IMR-90 (cell line): ENCODE data around the gene LRP1B. TPM values are rescaled to one million over a fixed set of nuclear protein-coding genes. Genes with fewer than 3 reads are reported as not detected.

ENCODE experiments used
- ATAC-seq: fragments of 200-7000 bp; cut with Tn5 transposase; 2 replicates; pipeline ENCODE4 v1.9.1; 2020; ENCODE audit warnings: low read depth, mild to moderate bottlenecking, moderate library complexity
- BruUV-seq: library from RNA; stranded (reverse); fragments of 400-500 nt; replicated peaks from 2 replicates; lab custom pipeline; 2021; lab: Mats Ljungman, UMichigan
- CTCF ChIA-PET: fragments of 300-600 bp; formaldehyde crosslinking; extraction: SDS; loops from one replicate; lab custom pipeline; 2021; ENCODE audit warnings: antibody characterized with exemption; lab: Yijun Ruan, JAX
- POLR2A ChIA-PET: fragments of 300-600 bp; sonication (Branson Sonifier 250); formaldehyde crosslinking; loops from one replicate; lab custom pipeline; 2022; ENCODE audit warnings: antibody characterized with exemption; ENCODE audit not compliant: unreplicated experiment; lab: Charles Lee
- DNase-seq: peaks from one replicate; pipeline ENCODE4 v3.0.0; 2013
- H2AFZ ChIP-seq: replicated peaks from 2 replicates; pipeline ENCODE3; 2013; ENCODE audit warnings: low read length, mild to moderate bottlenecking; ENCODE audit not compliant: poor library complexity
- H2AK5ac ChIP-seq: 2 replicates; pipeline ENCODE4 v1.6.1; 2013; ENCODE audit warnings: low read depth, low read length, inconsistent platforms
- H2AK9ac ChIP-seq: replicated peaks from 2 replicates; pipeline ENCODE3; 2013; ENCODE audit warnings: mild to moderate bottlenecking, low read depth, low read length, moderate library complexity; ENCODE audit not compliant: poor library complexity
- H2BK120ac ChIP-seq: 2 replicates; pipeline ENCODE4 v1.6.1; 2013; ENCODE audit warnings: low read depth, low read length, inconsistent platforms
- H2BK15ac ChIP-seq: 3 replicates; pipeline ENCODE4 v1.6.1; 2013; ENCODE audit warnings: low read depth, low read length, inconsistent platforms
- H2BK20ac ChIP-seq: 2 replicates; pipeline ENCODE4 v1.6.1; 2013; ENCODE audit warnings: low read depth, mild to moderate bottlenecking, inconsistent platforms, low read length, moderate library complexity
- H2BK5ac ChIP-seq: 2 replicates; pipeline ENCODE4 v1.6.1; 2013; ENCODE audit warnings: mild to moderate bottlenecking, low read depth, low read length, inconsistent platforms; ENCODE audit not compliant: poor library complexity, severe bottlenecking
- H3K14ac ChIP-seq: replicated peaks from 2 replicates; pipeline ENCODE4 v1.6.1; 2013; ENCODE audit warnings: low read depth, low read length, inconsistent platforms
- H3K18ac ChIP-seq: 2 replicates; pipeline ENCODE4 v1.6.1; 2013; ENCODE audit warnings: low read depth, low read length, control low read depth
- H3K23ac ChIP-seq: 2 replicates; pipeline ENCODE4 v1.6.1; 2013; ENCODE audit warnings: low read depth, low read length, inconsistent platforms
- H3K27ac ChIP-seq: 2 replicates; pipeline ENCODE4 v1.5.1; 2013; ENCODE audit warnings: mild to moderate bottlenecking, control low read depth, low read length; ENCODE audit not compliant: insufficient read depth
- H3K27me3 ChIP-seq: 2 replicates; pipeline ENCODE4 v1.6.1; 2013; ENCODE audit warnings: low read length; ENCODE audit not compliant: control insufficient read depth, insufficient read depth
- H3K36me3 ChIP-seq: 2 replicates; pipeline ENCODE4 v1.6.1; 2013; ENCODE audit warnings: low read length, mixed read lengths; ENCODE audit not compliant: control insufficient read depth, insufficient read depth
- H3K4ac ChIP-seq: 2 replicates; pipeline ENCODE4 v1.6.1; 2013; ENCODE audit warnings: low read depth, low read length, inconsistent platforms
- H3K4me1 ChIP-seq: 2 replicates; pipeline ENCODE4 v1.6.1; 2013; ENCODE audit warnings: low read length, mixed read lengths; ENCODE audit not compliant: control insufficient read depth, insufficient read depth
- H3K4me2 ChIP-seq: 2 replicates; pipeline ENCODE4 v1.6.1; 2013; ENCODE audit warnings: low read depth, mild to moderate bottlenecking, control low read depth, low read length, moderate library complexity
- H3K4me3 ChIP-seq: 2 replicates; pipeline ENCODE4 v1.5.1; 2013; ENCODE audit warnings: low read depth, mild to moderate bottlenecking, control low read depth, low read length, moderate library complexity; ENCODE audit not compliant: insufficient read depth
- H3K56ac ChIP-seq: 2 replicates; pipeline ENCODE4 v1.6.1; 2013; ENCODE audit warnings: low read length, inconsistent platforms; ENCODE audit not compliant: insufficient read depth; ENCODE audit errors: extremely low read depth
- H3K79me1 ChIP-seq, 2 experiments: 2 replicates each; pipeline ENCODE4 v1.6.1; 2013; ENCODE audit warnings: low read length in 2 of 2, inconsistent platforms in 1 of 2, low read depth in 1 of 2
- H3K9ac ChIP-seq: 2 replicates; pipeline ENCODE4 v1.6.1; 2013; ENCODE audit warnings: low read depth, low read length, control low read depth
- H3K9me1 ChIP-seq: 2 replicates; pipeline ENCODE4 v1.6.1; 2013; ENCODE audit warnings: low read length, inconsistent platforms; ENCODE audit not compliant: insufficient read depth
- H3K9me3 ChIP-seq: 2 replicates; pipeline ENCODE4 v1.6.1; 2013; ENCODE audit warnings: low read length; ENCODE audit not compliant: control insufficient read depth, insufficient read depth
- H4K20me1 ChIP-seq: 2 replicates; pipeline ENCODE4 v1.6.1; 2013; ENCODE audit warnings: low read length, inconsistent platforms; ENCODE audit not compliant: insufficient read depth
- H4K5ac ChIP-seq: 2 replicates; pipeline ENCODE4 v1.6.1; 2013; ENCODE audit warnings: mild to moderate bottlenecking, low read depth, low read length, control low read depth
- H4K8ac ChIP-seq, 2 experiments: 2 replicates each; pipeline ENCODE4 v1.6.1; 2013; ENCODE audit warnings: low read depth in 2 of 2, low read length in 2 of 2, control low read depth in 1 of 2, inconsistent platforms in 1 of 2
- H4K91ac ChIP-seq: 2 replicates; pipeline ENCODE4 v1.6.1; 2013; ENCODE audit warnings: low read depth, low read length, inconsistent platforms; ENCODE audit not compliant: insufficient read depth
- BHLHE40 ChIP-seq: fragments of 150-350 bp; IDR thresholded peaks from 2 replicates; pipeline ENCODE4 v1.6.1; 2016; ENCODE audit warnings: mild to moderate bottlenecking, low read depth, low read length
- CEBPB ChIP-seq: IDR thresholded peaks from 2 replicates; pipeline ENCODE4 v1.6.1; 2012; ENCODE audit warnings: low read depth, low read length, improper control_type of control experiment
- CHD1 ChIP-seq: IDR thresholded peaks from 2 replicates; pipeline ENCODE4 v1.6.1; 2012; ENCODE audit warnings: low read depth, low read length, improper control_type of control experiment
- FOS ChIP-seq: fragments of 150-350 bp; IDR thresholded peaks from 2 replicates; pipeline ENCODE4 v1.6.1; 2016; ENCODE audit warnings: low read depth, low read length
- MAFK ChIP-seq: IDR thresholded peaks from 2 replicates; pipeline ENCODE4 v1.6.1; 2012; ENCODE audit warnings: low read depth, low read length, improper control_type of control experiment
- MAZ ChIP-seq: IDR thresholded peaks from 2 replicates; pipeline ENCODE4 v1.6.1; 2012; ENCODE audit warnings: low read depth, mild to moderate bottlenecking, low read length, improper control_type of control experiment, moderate library complexity, borderline replicate concordance
- MXI1 ChIP-seq: IDR thresholded peaks from 2 replicates; pipeline ENCODE4 v1.6.1; 2012; ENCODE audit warnings: low read depth, mild to moderate bottlenecking, low read length, moderate library complexity, borderline replicate concordance
- NFE2L2 ChIP-seq: fragments of 150-350 bp; IDR thresholded peaks from 2 replicates; pipeline ENCODE4 v1.6.1; 2016; ENCODE audit warnings: low read depth, mild to moderate bottlenecking, low read length
- POLR2A ChIP-seq: IDR thresholded peaks from 2 replicates; pipeline ENCODE4 v1.6.1; 2012; ENCODE audit warnings: mild to moderate bottlenecking, low read depth, low read length
- RAD21 ChIP-seq: IDR thresholded peaks from 2 replicates; pipeline ENCODE4 v1.6.1; 2012; ENCODE audit warnings: low read length, improper control_type of control experiment
- RCOR1 ChIP-seq: IDR thresholded peaks from 2 replicates; pipeline ENCODE4 v1.6.1; 2012; ENCODE audit warnings: mild to moderate bottlenecking, low read length, improper control_type of control experiment; ENCODE audit not compliant: insufficient replicate concordance
- RFX5 ChIP-seq: IDR thresholded peaks from 2 replicates; pipeline ENCODE4 v1.8.0; 2012; ENCODE audit warnings: low read depth, mild to moderate bottlenecking, low read length, moderate library complexity
- SMC3 ChIP-seq: fragments of 150-350 bp; IDR thresholded peaks from 2 replicates; pipeline ENCODE4 v1.6.1; 2016; ENCODE audit warnings: low read depth, mild to moderate bottlenecking, antibody characterized with exemption, low read length, moderate library complexity
- WGBS, 2 experiments: methylation state at CpG; one replicate each; pipeline versions ENCODE4 v1.1.5 to v1.1.7; 2013; ENCODE audit warnings: missing lambda C conversion rate in 2 of 2; ENCODE audit not compliant: insufficient read length in 1 of 2; ENCODE audit errors: extremely low coverage in 2 of 2; 5-methylcytosine and 5-hydroxymethylcytosine counted together
- dilution Hi-C: fragments of 300-500 bp; cut with HindIII; formaldehyde crosslinking; loops from one replicate; pipeline ENCODE4 v1.14.3; 2018; ENCODE audit warnings: low sequenced_read_pairs; ENCODE audit not compliant: unreplicated experiment
- in situ Hi-C: fragments of 300-500 bp; cut with MboI; formaldehyde crosslinking; loops from 3 replicates; pipeline ENCODE4 v1.14.3; 2019; ENCODE audit warnings: low sequenced_read_pairs, inconsistent platforms, mixed read lengths
- intact Hi-C: fragments of 100-400 bp; cut with micrococcal nuclease; formaldehyde crosslinking; loops from 2 replicates; pipeline ENCODE4 v1.10.0; 2022
- polyA plus RNA-seq, 3 experiments: library from polyadenylated mRNA; depleted of rRNA; stranded (reverse); fragments of >200 nt; gene quantifications; 2 replicates each; pipeline ENCODE4 v1.2.3, GENCODE V29; 2012; ENCODE audit warnings: low replicate concordance in 1 of 3
- total RNA-seq: library from RNA; depleted of rRNA; stranded (reverse); fragments of >200 nt; gene quantifications from 2 replicates; pipeline ENCODE4 v1.2.3, GENCODE V29; 2012
- TF ChIP-seq, protein P1 (sequence below): conservative IDR thresholded peaks from 2 replicates; pipeline ENCODE4 v1.5.1; 2012; ENCODE audit warnings: mild to moderate bottlenecking, low read depth, low read length, improper control_type of control experiment
- TF ChIP-seq, protein P2 (sequence below): fragments of 150-350 bp; IDR thresholded peaks from 2 replicates; pipeline ENCODE4 v1.6.1; 2016; ENCODE audit warnings: low read depth, mild to moderate bottlenecking, low read length, moderate library complexity, borderline replicate concordance
- TF ChIP-seq, protein P3 (sequence below): fragments of 150-350 bp; IDR thresholded peaks from 2 replicates; pipeline ENCODE4 v1.6.1; 2017; ENCODE audit warnings: mild to moderate bottlenecking, antibody characterized with exemption, low read length, low read depth

Gene LRP1B
- total and polyA plus RNA-seq, 2 of the 4 experiments (the other 2 are of a cell fraction) = under 0.01 to 0.02 TPM

DNA sequence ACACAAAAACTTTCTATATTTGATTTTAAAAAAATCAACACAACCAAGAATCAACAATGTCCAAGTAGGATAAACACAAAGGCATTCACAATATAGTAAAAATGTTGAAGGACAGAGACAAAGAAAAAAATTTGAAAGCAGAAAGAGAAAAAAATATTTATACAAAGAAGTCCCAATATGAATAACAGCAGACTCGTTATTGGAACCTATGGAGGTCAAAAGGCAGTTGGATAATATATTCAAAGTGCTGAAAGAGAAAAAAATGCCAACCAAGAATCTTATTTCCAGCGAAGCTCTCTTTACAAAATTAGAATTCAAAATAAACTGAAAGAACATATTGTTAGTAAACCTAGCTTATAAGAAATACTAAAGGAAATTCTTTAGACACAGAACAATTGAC lies 859.5 kb downstream of the LRP1B start:
- Histone ChIP-seq H3K4me2 (no peak overlapping the region), H3K36me3 (no peaks in the 10 kb centered on the region), H4K91ac (no peak overlapping the region), H3K27ac (no peak overlapping the region), H3K4ac (no peak overlapping the region), H2BK5ac (no peak overlapping the region), H3K4me1 (no peaks in the 10 kb centered on the region), H3K56ac (no peak overlapping the region), H3K27me3 (no peaks in the 10 kb centered on the region), H2AK9ac (no peak overlapping the region), H3K18ac (no peak overlapping the region), H3K23ac (no peak overlapping the region), H2AFZ (no peak overlapping the region), H4K5ac (no peak overlapping the region), H2BK20ac (no peak overlapping the region), H3K4me3 (no peak overlapping the region), H4K20me1 (no peaks in the 10 kb centered on the region), H2BK15ac (no peak overlapping the region), H2AK5ac (no peak overlapping the region), H3K9ac (no peak overlapping the region), H3K9me1 (no peaks in the 10 kb centered on the region), H2BK120ac (no peak overlapping the region), H3K14ac (no peak overlapping the region), H3K79me1 (no peaks in the 10 kb centered on the region), H4K8ac (no peak overlapping the region), H3K9me3 (no peaks in the 10 kb centered on the region)
- in situ Hi-C loops (no loop called here), intact Hi-C loops (no loop called here), dilution Hi-C loops (no loop called here)
- ChIA-PET POLR2A (no interaction called here), CTCF (no interaction called here)
- DNase-seq (no peak), ATAC-seq (no peak)
- TF ChIP-seq RFX5 = no peak
- TF ChIP-seq MXI1 = no peak
- TF ChIP-seq CHD1 = no peak
- no peak for TF ChIP-seq MAZ
- no peak for TF ChIP-seq BHLHE40
- TF ChIP-seq POLR2A = no peak
- TF ChIP-seq SMC3 = no peak
- TF ChIP-seq, protein P1, sequence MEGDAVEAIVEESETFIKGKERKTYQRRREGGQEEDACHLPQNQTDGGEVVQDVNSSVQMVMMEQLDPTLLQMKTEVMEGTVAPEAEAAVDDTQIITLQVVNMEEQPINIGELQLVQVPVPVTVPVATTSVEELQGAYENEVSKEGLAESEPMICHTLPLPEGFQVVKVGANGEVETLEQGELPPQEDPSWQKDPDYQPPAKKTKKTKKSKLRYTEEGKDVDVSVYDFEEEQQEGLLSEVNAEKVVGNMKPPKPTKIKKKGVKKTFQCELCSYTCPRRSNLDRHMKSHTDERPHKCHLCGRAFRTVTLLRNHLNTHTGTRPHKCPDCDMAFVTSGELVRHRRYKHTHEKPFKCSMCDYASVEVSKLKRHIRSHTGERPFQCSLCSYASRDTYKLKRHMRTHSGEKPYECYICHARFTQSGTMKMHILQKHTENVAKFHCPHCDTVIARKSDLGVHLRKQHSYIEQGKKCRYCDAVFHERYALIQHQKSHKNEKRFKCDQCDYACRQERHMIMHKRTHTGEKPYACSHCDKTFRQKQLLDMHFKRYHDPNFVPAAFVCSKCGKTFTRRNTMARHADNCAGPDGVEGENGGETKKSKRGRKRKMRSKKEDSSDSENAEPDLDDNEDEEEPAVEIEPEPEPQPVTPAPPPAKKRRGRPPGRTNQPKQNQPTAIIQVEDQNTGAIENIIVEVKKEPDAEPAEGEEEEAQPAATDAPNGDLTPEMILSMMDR = no peak
- TF ChIP-seq RAD21 = no peak
- no peak for TF ChIP-seq FOS
- no peak for TF ChIP-seq NFE2L2
- TF ChIP-seq, protein P2, sequence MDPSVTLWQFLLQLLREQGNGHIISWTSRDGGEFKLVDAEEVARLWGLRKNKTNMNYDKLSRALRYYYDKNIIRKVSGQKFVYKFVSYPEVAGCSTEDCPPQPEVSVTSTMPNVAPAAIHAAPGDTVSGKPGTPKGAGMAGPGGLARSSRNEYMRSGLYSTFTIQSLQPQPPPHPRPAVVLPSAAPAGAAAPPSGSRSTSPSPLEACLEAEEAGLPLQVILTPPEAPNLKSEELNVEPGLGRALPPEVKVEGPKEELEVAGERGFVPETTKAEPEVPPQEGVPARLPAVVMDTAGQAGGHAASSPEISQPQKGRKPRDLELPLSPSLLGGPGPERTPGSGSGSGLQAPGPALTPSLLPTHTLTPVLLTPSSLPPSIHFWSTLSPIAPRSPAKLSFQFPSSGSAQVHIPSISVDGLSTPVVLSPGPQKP = no peak
- no peak for TF ChIP-seq MAFK
- no peak for TF ChIP-seq CEBPB
- TF ChIP-seq, protein P3, sequence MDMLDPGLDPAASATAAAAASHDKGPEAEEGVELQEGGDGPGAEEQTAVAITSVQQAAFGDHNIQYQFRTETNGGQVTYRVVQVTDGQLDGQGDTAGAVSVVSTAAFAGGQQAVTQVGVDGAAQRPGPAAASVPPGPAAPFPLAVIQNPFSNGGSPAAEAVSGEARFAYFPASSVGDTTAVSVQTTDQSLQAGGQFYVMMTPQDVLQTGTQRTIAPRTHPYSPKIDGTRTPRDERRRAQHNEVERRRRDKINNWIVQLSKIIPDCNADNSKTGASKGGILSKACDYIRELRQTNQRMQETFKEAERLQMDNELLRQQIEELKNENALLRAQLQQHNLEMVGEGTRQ = no peak
- no peak for TF ChIP-seq RCOR1
- no TSS peak for BruUV-seq
- no CpG with 5 or more reads among the region's 2 CpGs for WGBS, 2 experiments
